Large intestine (tissue), 3 donors: ENCODE results near the gene MOSPD3. TPM values are rescaled to one million over a fixed set of nuclear protein-coding genes. Genes with fewer than 3 reads are reported as not detected.

Experiments used
- DNase-seq, 2 donors: peaks; one replicate each; pipeline versions ENCODE4 v3.0.0 to v3.0.0-alpha.2; 2013
- H3K27ac ChIP-seq: one replicate; pipeline ENCODE4 v1.5.1; 2013; ENCODE audit warnings: low read length
- H3K27me3 ChIP-seq: 2 replicates; pipeline ENCODE4 v1.6.1; 2013; ENCODE audit warnings: low read length; ENCODE audit not compliant: control insufficient read depth, insufficient read depth
- H3K36me3 ChIP-seq: 2 replicates; pipeline ENCODE4 v1.6.1; 2013; ENCODE audit warnings: low read length; ENCODE audit not compliant: control insufficient read depth, insufficient read depth
- H3K4me1 ChIP-seq: one replicate; pipeline ENCODE4 v1.6.1; 2013; ENCODE audit warnings: low read length; ENCODE audit not compliant: control insufficient read depth, insufficient read depth
- H3K4me3 ChIP-seq: one replicate; pipeline ENCODE4 v1.5.1; 2013; ENCODE audit warnings: low read length
- H3K9me3 ChIP-seq: one replicate; pipeline ENCODE4 v1.6.1; 2013; ENCODE audit warnings: mild to moderate bottlenecking, low read depth, low read length, moderate library complexity; ENCODE audit not compliant: control insufficient read depth
- WGBS: methylation state at CpG from one replicate; pipeline ENCODE4 v1.1.5; 2013; ENCODE audit warnings: low lambda C conversion rate; ENCODE audit not compliant: insufficient coverage; 5-methylcytosine and 5-hydroxymethylcytosine counted together
- polyA plus RNA-seq: library from polyadenylated mRNA; unstranded; fragments of 120-200 nt; gene quantifications from one replicate; pipeline ENCODE4 v1.2.1, GENCODE V29; 2013

The MOSPD3 gene
- polyA plus RNA-seq, 1 donor, result 13.7 TPM

DNA sequence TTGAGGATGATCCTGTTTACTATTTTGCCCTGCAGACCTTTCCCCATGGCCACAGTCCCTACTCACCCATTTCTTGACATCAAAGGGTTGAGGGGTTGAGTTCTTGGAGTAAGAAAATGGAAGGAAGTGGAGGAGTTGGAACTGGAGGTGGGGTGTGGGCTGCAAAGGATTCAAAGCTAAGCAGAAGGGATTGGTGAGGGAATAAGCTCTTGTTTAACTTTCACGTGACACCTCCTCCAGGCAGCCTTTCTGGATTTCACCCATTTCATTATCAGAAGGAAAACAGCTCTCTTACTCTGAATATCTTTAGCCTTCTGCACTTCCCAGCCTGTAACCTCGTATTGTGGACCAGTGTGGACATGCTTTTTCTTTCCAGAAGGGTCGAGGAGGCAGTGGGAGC is 13.7 kb downstream of the MOSPD3 start:
- no CpG with 5 or more reads among the region's 3 CpGs for WGBS
- no peak for DNase-seq
- no peak overlapping the region for H3K4me3 ChIP-seq
- H3K27me3 ChIP-seq, result no peaks in the 10 kb centered on the region
- no peaks in the 10 kb centered on the region for H3K9me3 ChIP-seq
- peaks cover 6% of the 10 kb centered on the region for H3K4me1 ChIP-seq
- no peaks in the 10 kb centered on the region for H3K36me3 ChIP-seq
- no peak overlapping the region for H3K27ac ChIP-seq

DNA sequence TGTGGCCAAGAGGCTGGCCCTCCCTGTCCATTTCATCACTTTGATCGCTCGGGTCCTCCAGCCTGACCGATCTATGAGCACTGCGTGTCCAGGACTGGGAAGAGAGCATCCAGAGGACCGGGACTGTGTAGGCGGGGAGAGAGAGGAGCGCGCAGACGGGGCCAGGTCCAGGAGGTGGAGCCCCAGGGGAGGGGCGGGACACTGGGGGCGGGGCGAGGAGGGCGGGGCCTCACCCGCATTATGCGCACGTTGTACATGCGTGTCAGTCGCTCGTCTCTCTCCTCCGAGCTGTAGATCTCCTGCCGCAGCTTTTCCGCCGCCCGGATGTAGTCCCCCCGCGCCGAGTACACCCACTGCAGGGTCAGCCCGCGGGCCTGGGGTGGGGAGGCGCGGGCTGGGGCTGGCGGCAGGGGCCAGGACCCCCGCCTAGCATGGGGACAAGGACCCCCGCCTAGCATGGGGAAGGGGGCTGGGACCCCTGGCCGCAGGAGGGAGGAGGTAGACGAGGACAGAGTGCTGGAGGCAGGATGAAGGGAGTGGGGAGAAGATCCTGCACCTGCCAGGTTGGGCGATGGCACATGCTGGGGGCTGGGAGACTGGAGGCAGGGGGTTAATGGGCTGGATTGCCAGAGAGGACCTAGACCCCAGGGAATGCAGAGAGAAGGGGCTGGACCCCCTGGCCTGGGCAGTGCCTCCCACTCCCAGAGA is 14.3 kb downstream of the MOSPD3 start:
- no CpG with 5 or more reads among the region's 37 CpGs for WGBS
- H3K4me1 ChIP-seq, result peaks cover 6% of the 10 kb centered on the region
- peak overlapping the region; percentile 28 for H3K4me3 ChIP-seq
- no peaks in the 10 kb centered on the region for H3K27me3 ChIP-seq
- H3K27ac ChIP-seq, result no peak overlapping the region
- peak; percentile 65 to 73 for DNase-seq
- H3K9me3 ChIP-seq, result no peaks in the 10 kb centered on the region
- no peaks in the 10 kb centered on the region for H3K36me3 ChIP-seq

DNA sequence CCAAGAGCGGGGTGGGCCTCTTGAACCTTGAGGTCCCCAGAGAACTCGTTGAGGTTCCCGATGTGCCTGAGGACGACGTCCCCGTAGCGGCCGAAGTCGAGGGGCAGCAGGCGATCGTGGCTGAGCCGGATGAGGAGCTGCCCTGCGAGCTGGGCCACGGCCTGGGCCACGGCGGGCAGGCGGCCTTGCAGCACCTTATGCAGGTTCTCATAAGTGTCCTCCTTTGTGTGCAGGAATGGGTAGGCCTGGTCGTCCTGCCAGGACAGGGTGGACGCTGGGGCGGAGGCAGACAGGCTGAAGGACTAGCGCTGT is 14.9 kb downstream of the MOSPD3 start:
- H3K36me3 ChIP-seq, result no peaks in the 10 kb centered on the region
- no peak overlapping the region for H3K4me3 ChIP-seq
- no peaks in the 10 kb centered on the region for H3K9me3 ChIP-seq
- no peak for DNase-seq
- no peak overlapping the region for H3K27ac ChIP-seq
- peaks cover 4% of the 10 kb centered on the region for H3K27me3 ChIP-seq
- H3K4me1 ChIP-seq, result peaks cover 6% of the 10 kb centered on the region
- WGBS, result no CpG with 5 or more reads among the region's 21 CpGs

DNA sequence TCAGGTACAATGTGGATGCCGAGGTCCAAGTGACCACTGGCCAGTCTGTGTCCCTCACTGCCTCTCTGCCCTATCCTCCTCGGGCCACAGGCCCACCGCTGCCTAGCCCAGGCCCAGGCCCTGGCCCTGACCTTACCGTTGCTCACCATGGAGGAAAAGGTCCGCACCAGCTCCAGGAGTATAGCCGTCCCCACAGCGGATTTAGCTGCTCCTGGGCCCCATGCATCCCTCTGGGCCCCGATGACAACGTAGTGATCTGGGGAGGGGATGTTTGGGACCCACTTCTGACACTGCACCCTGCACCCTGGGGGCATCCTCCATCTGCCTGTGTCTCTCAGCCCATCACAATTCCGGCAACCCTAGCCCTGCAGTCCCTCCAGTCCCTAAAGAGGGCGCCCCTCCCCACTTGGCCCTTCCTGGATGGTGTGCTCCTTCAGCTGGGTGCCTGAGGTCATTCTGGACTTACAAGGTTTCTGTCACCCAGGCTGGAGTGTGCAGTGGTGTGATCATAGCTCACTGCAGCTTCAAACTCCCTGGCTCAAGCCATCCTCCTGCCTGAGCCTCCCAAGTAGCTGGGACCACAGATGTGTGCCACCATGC is 16.9 kb downstream of the MOSPD3 start:
- no peak overlapping the region for H3K27ac ChIP-seq
- peaks cover 22% of the 10 kb centered on the region for H3K27me3 ChIP-seq
- H3K4me1 ChIP-seq, result peaks cover 11% of the 10 kb centered on the region
- H3K4me3 ChIP-seq, result no peak overlapping the region
- no peaks in the 10 kb centered on the region for H3K9me3 ChIP-seq
- no peaks in the 10 kb centered on the region for H3K36me3 ChIP-seq
- no peak for DNase-seq
- no CpG with 5 or more reads among the region's 11 CpGs for WGBS

DNA sequence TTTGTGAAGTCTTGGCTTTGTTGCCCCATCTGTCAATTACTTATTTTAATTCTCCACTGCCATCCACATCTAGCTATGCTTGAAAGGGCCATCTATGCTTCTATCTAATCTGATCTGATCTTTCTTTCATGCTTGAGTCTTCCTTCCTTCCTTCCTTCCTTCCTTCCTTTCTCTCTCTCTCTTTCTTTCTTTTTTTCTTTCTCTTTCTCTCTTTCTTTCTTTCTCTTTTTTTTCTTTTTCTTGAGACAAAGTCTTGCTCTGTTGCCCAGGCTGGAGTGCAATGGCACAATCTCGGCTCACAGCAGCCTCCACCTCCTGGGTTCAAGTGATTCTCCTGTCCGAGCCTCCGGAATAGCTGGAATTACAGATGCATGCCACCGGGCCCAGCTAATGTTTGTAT is 17.7 kb downstream of the MOSPD3 start:
- no peaks in the 10 kb centered on the region for H3K9me3 ChIP-seq
- peaks cover 11% of the 10 kb centered on the region for H3K4me1 ChIP-seq
- H3K36me3 ChIP-seq, result no peaks in the 10 kb centered on the region
- no peak overlapping the region for H3K27ac ChIP-seq
- H3K4me3 ChIP-seq, result no peak overlapping the region
- DNase-seq, result no peak
- no CpG with 5 or more reads among the region's 4 CpGs for WGBS
- peaks cover 22% of the 10 kb centered on the region for H3K27me3 ChIP-seq

DNA sequence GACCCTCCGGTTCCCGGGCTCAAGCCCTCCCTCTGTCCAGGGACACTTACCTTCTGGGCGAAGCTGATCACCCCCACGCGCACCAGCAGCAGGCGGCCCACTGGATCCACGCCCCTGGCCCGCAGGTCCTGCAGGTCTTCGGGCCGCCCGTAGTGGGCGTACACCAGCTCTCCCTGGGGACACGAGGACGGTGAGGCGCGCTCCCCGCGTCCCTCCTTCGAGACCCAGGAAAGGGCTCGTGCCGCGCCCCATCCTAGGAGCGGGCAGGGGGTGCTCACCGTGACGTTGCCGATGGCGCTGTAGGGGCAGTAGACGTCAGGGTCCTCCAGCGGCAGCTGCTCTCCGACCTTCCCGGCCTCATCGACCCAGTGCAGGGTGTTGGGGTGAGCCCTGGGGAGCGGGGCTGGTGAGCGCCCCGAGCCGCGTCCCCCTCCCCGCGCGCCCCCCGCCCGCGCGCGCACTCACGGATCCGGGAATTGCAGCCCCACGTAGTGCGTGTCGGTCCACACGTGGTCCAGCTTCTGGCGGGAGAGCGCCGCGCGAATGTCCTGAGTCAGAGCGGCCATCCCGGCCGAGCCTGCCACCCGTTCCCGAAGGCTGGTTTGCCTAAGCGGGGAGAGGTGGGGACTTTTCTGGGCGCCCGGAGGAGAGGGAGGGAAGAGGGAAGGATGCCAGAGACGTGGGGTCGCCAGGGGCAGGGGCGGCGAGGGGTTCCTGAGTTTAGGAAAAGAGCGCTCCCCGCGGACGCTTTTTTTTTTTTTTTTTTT is 20.8 kb downstream of the MOSPD3 start:
- Histone ChIP-seq H3K27ac (no peak overlapping the region), H3K4me1 (peaks cover 5% of the 10 kb centered on the region), H3K27me3 (peaks cover 22% of the 10 kb centered on the region), H3K4me3 (peak overlapping the region; percentile 46), H3K9me3 (no peaks in the 10 kb centered on the region), H3K36me3 (no peaks in the 10 kb centered on the region)
- no CpG with 5 or more reads among the region's 72 CpGs for WGBS
- peak; percentile 56 to 70 for DNase-seq

DNA sequence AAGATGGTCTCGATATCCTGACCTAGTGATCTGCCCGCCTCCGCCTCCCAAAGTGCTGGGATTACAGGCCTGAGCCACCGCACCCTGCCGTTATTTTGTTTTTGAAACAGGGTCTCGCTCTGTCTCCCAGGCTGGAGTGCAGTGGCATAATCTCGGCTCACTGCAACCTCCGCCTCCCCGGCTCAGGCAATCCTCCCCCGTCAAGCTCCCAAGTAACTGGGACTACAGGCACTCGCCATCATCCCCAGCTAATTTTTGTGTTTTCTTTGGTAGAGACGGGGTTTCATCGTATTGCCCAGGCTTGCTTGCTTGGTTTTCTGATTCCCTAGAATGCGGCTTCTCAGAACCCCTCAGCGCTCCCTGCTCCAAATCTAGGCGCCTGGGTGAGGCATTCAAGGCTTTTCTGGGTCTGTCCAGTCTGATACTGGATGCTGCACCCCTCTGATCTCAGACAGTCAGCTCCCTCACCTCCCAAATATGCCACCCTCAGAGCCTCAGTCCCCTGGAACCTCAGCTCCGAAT is 27.7 kb downstream of the MOSPD3 start:
- Histone ChIP-seq H3K9me3 (no peaks in the 10 kb centered on the region), H3K36me3 (no peaks in the 10 kb centered on the region), H3K4me3 (no peak overlapping the region), H3K27ac (no peak overlapping the region), H3K4me1 (peaks cover 15% of the 10 kb centered on the region), H3K27me3 (peaks cover 3% of the 10 kb centered on the region)
- 100% methylated on average over 3 of the region's 17 CpGs for WGBS
- no peak for DNase-seq

DNA sequence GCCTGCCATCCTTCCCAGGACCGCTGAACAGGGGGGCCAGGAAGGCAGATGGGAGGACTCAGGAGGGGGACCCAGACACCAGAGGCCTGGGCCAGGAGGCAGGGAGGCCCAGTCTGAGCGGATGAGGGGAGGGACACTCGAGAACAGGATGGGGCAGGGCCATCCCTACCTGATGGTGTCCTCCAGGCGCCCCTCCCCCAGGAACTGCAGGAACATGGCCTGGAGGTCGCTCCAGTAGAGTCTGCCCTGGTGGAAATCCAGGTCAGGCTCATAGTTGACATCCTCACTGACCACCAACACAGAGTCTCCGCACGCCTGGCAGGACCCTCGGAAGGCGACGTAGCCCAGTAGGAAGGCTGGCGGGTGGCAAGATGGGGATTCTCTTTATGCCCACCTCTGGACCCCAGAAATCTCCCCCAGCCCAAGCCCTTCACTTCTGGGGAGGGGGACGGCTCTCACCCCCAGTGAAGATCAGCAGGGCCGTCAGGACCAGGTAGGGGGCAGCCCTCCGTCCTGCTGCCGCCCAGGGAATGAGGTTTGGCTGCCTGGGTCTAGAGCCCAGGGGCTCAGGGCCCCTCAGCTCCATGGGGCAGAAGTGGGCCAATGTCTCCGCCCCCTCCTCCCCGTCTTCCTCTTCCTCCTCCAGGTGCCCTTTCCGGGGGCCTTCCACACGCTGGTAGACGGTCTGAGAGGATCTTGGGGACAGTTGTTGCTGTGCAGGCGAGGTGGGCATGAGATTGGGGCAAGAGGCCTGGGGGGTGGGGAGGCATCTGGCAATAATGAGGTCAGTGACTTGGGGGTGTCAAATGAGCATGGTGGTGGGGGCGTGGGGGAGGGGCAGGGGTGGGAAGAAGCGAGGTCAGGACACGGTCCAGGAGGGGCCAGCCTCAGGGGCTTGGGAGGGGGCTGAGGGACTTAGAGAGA is 28.4 kb downstream of the MOSPD3 start:
- no peaks in the 10 kb centered on the region for H3K9me3 ChIP-seq
- H3K27me3 ChIP-seq, result peaks cover 3% of the 10 kb centered on the region
- H3K4me3 ChIP-seq, result no peak overlapping the region
- WGBS, result no CpG with 5 or more reads among the region's 24 CpGs
- no peaks in the 10 kb centered on the region for H3K36me3 ChIP-seq
- DNase-seq, result no peak
- H3K4me1 ChIP-seq, result peaks cover 15% of the 10 kb centered on the region
- no peak overlapping the region for H3K27ac ChIP-seq

DNA sequence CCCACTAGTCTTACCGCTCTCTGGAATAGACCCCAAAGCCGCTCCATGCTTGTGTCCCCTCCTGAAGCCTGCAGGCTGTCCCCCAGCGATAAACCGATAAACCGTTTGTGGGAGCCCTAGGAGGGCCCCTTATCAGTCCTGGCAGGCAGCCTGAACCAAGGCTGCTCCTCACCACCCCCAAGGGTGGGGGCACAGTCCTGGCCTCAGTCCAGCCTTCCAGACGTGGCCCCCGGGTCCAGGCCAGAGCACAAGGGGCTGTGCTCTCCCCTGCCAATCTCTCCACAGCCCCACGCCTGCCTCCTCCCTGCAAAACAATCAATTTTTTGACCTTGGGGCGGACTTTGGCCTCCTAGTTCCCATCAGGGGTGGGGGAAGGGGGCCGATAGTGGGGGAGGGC is 29.1 kb downstream of the MOSPD3 start, which contains the start of gene TFR2:
Gene TFR2, minus strand, starts transcription at position 90 of the 397 bp plus-strand sequence. Its CDS starts 43 bp downstream, at position 47.
- WGBS, result no CpG with 5 or more reads among the region's 10 CpGs
- H3K4me1 ChIP-seq, result peaks cover 15% of the 10 kb centered on the region
- DNase-seq, result peak; percentile 46 to 64

More for the DNA sequence above, 29.1 kb downstream of the MOSPD3 start, which contains the start of gene TFR2:
- Histone ChIP-seq H3K27me3 (peaks cover 5% of the 10 kb centered on the region), H3K4me3 (no peak within 1 kb of the TSS), H3K36me3 (no peaks in the 10 kb centered on the region), H3K27ac (no peak within 1 kb of the TSS), H3K9me3 (no peaks in the 10 kb centered on the region)
